Activated CD8-positive, alpha-beta T cell treated with anti-CD3 and anti-CD28 coated beads for 36 hours (primary cell): ENCODE measurements around the gene VSX2. TPM values are rescaled to one million over a fixed set of nuclear protein-coding genes. Genes with fewer than 3 reads are reported as not detected.

Experiments used
- ATAC-seq: fragments of 200-7000 bp; cut with Tn5 transposase; one replicate; pipeline ENCODE4 v1.10.0; 2021; ENCODE audit warnings: mild to moderate bottlenecking, moderate library complexity
- CTCF ChIA-PET: fragments of 350-600 bp; sonication (Branson Sonifier 250); formaldehyde crosslinking; loops from one replicate; lab custom pipeline; 2021; ENCODE audit warnings: antibody characterized with exemption; lab: Charles Lee
- POLR2A ChIA-PET: fragments of 350-600 bp; sonication (Branson Sonifier 250); formaldehyde crosslinking; loops from one replicate; lab custom pipeline; 2021; ENCODE audit warnings: antibody characterized with exemption; lab: Charles Lee
- DNase-seq: peaks from one replicate; pipeline ENCODE4 v3.0.0-alpha.2; 2020
- H3K27ac Mint-ChIP-seq: one replicate; pipeline ENCODE4 v1.8.0; 2021; ENCODE audit warnings: mild to moderate bottlenecking, mixed read lengths
- H3K27me3 Mint-ChIP-seq: one replicate; pipeline ENCODE4 v1.8.0; 2021; ENCODE audit warnings: mixed read lengths
- H3K36me3 Mint-ChIP-seq: one replicate; pipeline ENCODE4 v1.8.0; 2021; ENCODE audit warnings: low read depth, mixed read lengths
- H3K4me1 Mint-ChIP-seq: one replicate; pipeline ENCODE4 v1.8.0; 2021; ENCODE audit warnings: low read depth, mixed read lengths
- H3K4me3 Mint-ChIP-seq: one replicate; pipeline ENCODE4 v1.8.0; 2021; ENCODE audit warnings: mild to moderate bottlenecking, moderate library complexity, mixed read lengths
- H3K9me3 Mint-ChIP-seq: one replicate; pipeline ENCODE4 v1.8.0; 2021; ENCODE audit warnings: mixed read lengths
- intact Hi-C: fragments of 100-400 bp; cut with micrococcal nuclease; formaldehyde crosslinking; loops from one replicate; pipeline ENCODE4 v1.10.0; 2022
- total RNA-seq, 2 experiments: library from RNA; stranded (reverse); gene quantifications; one replicate each; pipeline ENCODE4 v1.2.3, GENCODE V29; 2021
- TF ChIP-seq, protein P1 (sequence below): fragments of 200-600 bp; IDR thresholded peaks from one replicate; pipeline ENCODE4 v1.8.0; 2022; ENCODE audit warnings: antibody characterized with exemption, mild to moderate bottlenecking

Gene VSX2
- total RNA-seq, 2 experiments from 2014 or later, result not detected

DNA sequence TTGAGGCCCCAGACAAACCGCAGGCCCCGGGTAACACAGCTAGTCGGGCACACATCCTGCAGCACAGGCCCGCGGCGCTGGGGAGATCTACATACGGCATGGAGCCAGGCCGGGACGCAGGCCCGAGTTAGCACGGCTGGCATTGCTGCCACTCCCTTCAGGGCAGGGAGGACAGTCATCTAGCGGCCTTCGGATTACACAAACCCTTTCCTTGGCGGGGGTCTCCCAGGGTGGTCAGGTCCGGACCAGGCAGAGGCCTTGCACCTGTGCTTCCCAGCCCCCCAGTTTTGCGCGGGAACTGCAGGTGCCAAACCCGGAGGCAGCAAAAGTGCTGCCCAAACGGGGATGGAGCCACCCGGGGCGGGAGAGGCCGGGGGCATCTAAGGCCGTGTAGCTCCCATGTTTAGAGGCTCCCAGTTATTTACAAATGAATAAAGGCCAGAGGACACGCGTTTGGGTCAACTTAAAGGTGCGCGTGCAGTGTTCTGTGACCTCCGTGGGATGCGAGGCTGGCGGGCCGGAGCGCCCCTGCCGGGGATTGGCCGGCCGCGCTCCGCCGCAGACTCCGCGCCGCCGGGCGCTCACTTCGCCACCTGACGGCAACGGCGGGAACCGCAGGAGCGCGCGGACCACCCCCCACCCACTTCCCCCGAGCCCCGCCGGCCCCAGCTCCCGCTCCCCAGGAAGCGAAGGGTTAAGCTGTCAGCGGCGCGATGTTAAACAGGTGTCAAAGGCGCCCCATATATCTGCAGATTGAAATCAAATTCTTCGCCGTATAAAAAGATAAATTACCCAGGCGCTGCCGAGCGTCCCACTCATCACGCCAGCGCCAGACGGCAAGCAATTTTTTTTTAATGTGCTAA, 18.1 kb downstream of the VSX2 start:
- ATAC-seq (peak; percentile 95), DNase-seq (peak; percentile 61)
- CTCF ChIA-PET, result interaction anchor here (0.5 to 3.0 kb wide), 21 partner anchors 8 to 581 kb away, joined by 3 to 13 read pairs (median 4); partner anchors contain the start of gene VSX2
- Mint-ChIP-seq H3K4me1 (peaks cover 7% of the 10 kb centered on the region), H3K27ac (peak overlapping the region; percentile 16), H3K9me3 (no peaks in the 10 kb centered on the region), H3K4me3 (peak overlapping the region; percentile 74), H3K27me3 (peaks cover 5% of the 10 kb centered on the region), H3K36me3 (no peaks in the 10 kb centered on the region)
- TF ChIP-seq, protein P1, sequence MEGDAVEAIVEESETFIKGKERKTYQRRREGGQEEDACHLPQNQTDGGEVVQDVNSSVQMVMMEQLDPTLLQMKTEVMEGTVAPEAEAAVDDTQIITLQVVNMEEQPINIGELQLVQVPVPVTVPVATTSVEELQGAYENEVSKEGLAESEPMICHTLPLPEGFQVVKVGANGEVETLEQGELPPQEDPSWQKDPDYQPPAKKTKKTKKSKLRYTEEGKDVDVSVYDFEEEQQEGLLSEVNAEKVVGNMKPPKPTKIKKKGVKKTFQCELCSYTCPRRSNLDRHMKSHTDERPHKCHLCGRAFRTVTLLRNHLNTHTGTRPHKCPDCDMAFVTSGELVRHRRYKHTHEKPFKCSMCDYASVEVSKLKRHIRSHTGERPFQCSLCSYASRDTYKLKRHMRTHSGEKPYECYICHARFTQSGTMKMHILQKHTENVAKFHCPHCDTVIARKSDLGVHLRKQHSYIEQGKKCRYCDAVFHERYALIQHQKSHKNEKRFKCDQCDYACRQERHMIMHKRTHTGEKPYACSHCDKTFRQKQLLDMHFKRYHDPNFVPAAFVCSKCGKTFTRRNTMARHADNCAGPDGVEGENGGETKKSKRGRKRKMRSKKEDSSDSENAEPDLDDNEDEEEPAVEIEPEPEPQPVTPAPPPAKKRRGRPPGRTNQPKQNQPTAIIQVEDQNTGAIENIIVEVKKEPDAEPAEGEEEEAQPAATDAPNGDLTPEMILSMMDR, result peak; percentile 99
- intact Hi-C loops, result no loop called here
- POLR2A ChIA-PET, result interaction anchor here (0.8 kb wide), 1 partner anchor 10 kb away, joined by 3 read pairs; no protein-coding TSS in a partner anchor

DNA sequence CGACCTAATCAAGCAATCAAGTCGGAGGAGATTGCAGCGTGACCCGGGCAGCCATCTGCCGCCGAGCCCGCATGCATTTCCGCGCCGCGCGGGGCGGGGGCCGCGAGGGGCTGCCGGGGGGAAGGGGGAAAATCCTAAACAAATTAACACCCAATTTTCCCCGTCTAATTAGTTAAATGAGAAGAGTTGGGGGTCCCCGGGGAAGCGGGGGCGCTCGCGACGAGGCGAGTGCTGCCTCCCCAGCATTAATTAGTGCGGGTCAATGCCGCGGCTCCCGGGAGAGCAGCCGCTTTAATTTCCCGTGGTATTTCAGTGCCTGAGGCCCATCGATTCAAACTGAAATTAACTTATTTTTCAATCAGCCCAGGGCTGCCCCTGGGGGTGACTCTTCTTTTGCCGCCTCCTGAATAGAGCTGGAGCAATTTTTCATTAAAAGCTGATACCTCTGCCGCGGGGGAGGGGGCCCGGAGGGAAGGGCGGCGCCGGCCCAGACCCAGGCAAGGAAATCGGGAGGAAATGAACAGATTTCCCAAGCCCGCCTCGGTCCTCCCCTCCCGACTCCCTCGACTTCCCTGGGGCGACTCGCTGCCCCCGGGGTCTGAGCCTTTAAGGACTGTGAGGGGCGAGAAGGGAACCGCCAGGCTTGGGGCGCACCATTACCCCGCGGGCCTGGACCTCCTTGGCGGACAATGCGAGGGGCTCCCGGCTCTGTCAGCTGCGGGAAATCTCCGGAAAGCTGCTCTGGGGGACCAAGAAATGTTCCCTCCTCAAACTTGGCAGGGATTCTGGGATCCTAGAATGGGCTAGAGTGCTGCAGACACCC, 18.9 kb downstream of the VSX2 start:
- peak; percentile 31 for ATAC-seq
- peak overlapping the region; percentile 74 for H3K4me3 Mint-ChIP-seq
- CTCF ChIA-PET, result interaction anchor here (0.5 to 3.0 kb wide), 10 partner anchors 7 to 582 kb away, joined by 3 to 13 read pairs (median 3); no protein-coding TSS in a partner anchor
- no peak for DNase-seq
- peaks cover 7% of the 10 kb centered on the region for H3K4me1 Mint-ChIP-seq
- H3K27me3 Mint-ChIP-seq, result peaks cover 5% of the 10 kb centered on the region
- POLR2A ChIA-PET, result interaction anchor here (0.9 kb wide), 1 partner anchor 11 kb away, joined by 3 read pairs; no protein-coding TSS in a partner anchor
- no peaks in the 10 kb centered on the region for H3K9me3 Mint-ChIP-seq
- TF ChIP-seq, protein P1, result no peak
- H3K36me3 Mint-ChIP-seq, result no peaks in the 10 kb centered on the region
- H3K27ac Mint-ChIP-seq, result no peak overlapping the region
- intact Hi-C loops, result no loop called here

DNA sequence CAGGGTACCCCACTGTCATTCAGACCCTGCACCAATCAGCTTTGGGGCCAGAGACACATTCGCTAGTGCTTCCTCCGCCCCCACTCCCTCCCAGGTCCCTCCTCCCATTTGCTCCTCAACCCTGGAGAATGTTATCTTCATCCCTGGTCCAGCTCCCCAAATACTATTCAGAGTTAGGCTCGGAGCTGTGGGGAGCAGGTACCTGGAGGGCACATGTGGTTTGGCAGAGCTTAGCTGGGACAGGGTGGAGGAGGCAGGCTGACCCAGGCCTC, 19.5 kb downstream of the VSX2 start:
- Mint-ChIP-seq H3K4me3 (no peak overlapping the region), H3K36me3 (no peaks in the 10 kb centered on the region), H3K27ac (no peak overlapping the region), H3K9me3 (no peaks in the 10 kb centered on the region), H3K4me1 (peaks cover 7% of the 10 kb centered on the region), H3K27me3 (peaks cover 5% of the 10 kb centered on the region)
- CTCF ChIA-PET, result interaction anchor here (0.8 to 3.0 kb wide), 6 partner anchors 9 to 146 kb away, joined by 3 to 10 read pairs (median 3); no protein-coding TSS in a partner anchor
- POLR2A ChIA-PET, result interaction anchor here (0.9 kb wide), 1 partner anchor 10 kb away, joined by 3 read pairs; no protein-coding TSS in a partner anchor
- intact Hi-C loops, result no loop called here
- TF ChIP-seq, protein P1, result no peak
- no peak for ATAC-seq
- no peak for DNase-seq

DNA sequence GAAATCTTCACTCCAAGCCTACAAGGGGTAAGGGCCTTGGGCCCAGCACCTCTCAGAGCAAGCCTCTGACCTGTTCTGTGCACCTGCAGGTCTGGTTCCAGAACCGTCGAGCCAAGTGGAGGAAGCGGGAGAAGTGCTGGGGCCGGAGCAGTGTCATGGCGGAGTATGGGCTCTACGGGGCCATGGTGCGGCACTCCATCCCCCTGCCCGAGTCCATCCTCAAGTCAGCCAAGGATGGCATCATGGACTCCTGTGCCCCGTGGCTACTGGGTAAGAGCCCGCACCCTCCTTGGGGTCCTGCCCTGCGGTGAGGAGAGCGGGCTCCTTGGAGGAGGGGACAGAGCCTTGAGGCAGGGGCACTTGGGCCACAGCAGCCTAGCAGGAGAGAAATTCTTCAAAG, 20.3 kb downstream of the VSX2 start:
- Mint-ChIP-seq H3K4me1 (peaks cover 7% of the 10 kb centered on the region), H3K36me3 (no peaks in the 10 kb centered on the region), H3K27ac (no peak overlapping the region), H3K4me3 (no peak overlapping the region), H3K9me3 (no peaks in the 10 kb centered on the region), H3K27me3 (peaks cover 5% of the 10 kb centered on the region)
- ChIA-PET CTCF (interaction anchor here (1.1 to 1.3 kb wide), 2 partner anchors 10 to 147 kb away, joined by 3 read pairs; no protein-coding TSS in a partner anchor), POLR2A (no interaction called here)
- DNase-seq (no peak), ATAC-seq (no peak)
- intact Hi-C loops, result no loop called here
- TF ChIP-seq, protein P1, result no peak
